Testis (tissue), 3 donors: ENCODE data around the gene IL34. TPM values are rescaled to one million over a fixed set of nuclear protein-coding genes. Genes with fewer than 3 reads are reported as not detected.
A peak's percentile ranks its signal among the peaks of the same experiment; 100 is the strongest.

Experiments used
- DNase-seq: peaks from one replicate; pipeline ENCODE4 v3.0.0-alpha.2; 2019
- H3K27ac ChIP-seq, 2 donors: fragments of 200-600 bp; sonication (generic); one replicate each; pipeline ENCODE4 v1.5.1; 2019
- H3K27me3 ChIP-seq: fragments of 200-600 bp; sonication (generic); one replicate; pipeline ENCODE4 v1.5.1; 2019
- H3K36me3 ChIP-seq: fragments of 200-600 bp; sonication (generic); one replicate; pipeline ENCODE4 v1.5.1; 2017; ENCODE audit warnings: low read depth; ENCODE audit errors: missing control alignments
- H3K4me1 ChIP-seq: fragments of 200-600 bp; sonication (generic); one replicate; pipeline ENCODE4 v1.5.1; 2019
- H3K4me3 ChIP-seq, 2 donors: fragments of 200-600 bp; sonication (generic); one replicate each; pipeline ENCODE4 v1.5.1; 2017 to 2019
- H3K9me3 ChIP-seq: fragments of 200-600 bp; sonication (generic); one replicate; pipeline ENCODE4 v1.5.1; 2017
- POLR2A ChIP-seq: fragments of 450-650 bp; IDR thresholded peaks from one replicate; pipeline ENCODE4 v1.6.1; 2017; ENCODE audit warnings: antibody characterized with exemption, mild to moderate bottlenecking, moderate library complexity
- WGBS, 2 donors: methylation state at CpG; one replicate each; pipeline ENCODE4 v1.1.5; 2018; 5-methylcytosine and 5-hydroxymethylcytosine counted together
- intact Hi-C: fragments of 100-400 bp; cut with DNase I; formaldehyde crosslinking; loops from one replicate; pipeline ENCODE4 v1.15.1; 2023; ENCODE audit warnings: low total_unique reads
- polyA plus RNA-seq: library from polyadenylated mRNA; stranded (reverse); fragments of 350-450 nt; fragmentation: Illumina TruSeq; extraction: RNeasy Lipid Tissue Mini Kit (QIAGEN cat#74804); gene quantifications from one replicate; pipeline ENCODE4 v1.2.3, GENCODE V29; 2014; ENCODE audit warnings: low read depth, low replicate concordance; ENCODE audit not compliant: insufficient read depth
- total RNA-seq, 2 donors: library from RNA; depleted of rRNA; stranded (reverse); fragments of >200 nt; gene quantifications; one replicate each; pipeline ENCODE4 v1.2.3, GENCODE V29; 2016
- TF ChIP-seq, protein P1 (sequence below), 3 experiments: fragments of 450-650 bp in 2 of 3; fragments of 200-600 bp in 1 of 3; sonication (generic) in 1 of 3; IDR thresholded peaks; one replicate each; pipeline ENCODE4 v1.5.1; 2016 to 2019; ENCODE audit warnings: antibody characterized with exemption in 3 of 3, mild to moderate bottlenecking in 2 of 3, moderate library complexity in 1 of 3

The IL34 gene
- total and polyA plus RNA-seq, 3 donors from 2014 or later: 5.4 to 11.9 (median 7.9) TPM

- TF ChIP-seq, protein P1, sequence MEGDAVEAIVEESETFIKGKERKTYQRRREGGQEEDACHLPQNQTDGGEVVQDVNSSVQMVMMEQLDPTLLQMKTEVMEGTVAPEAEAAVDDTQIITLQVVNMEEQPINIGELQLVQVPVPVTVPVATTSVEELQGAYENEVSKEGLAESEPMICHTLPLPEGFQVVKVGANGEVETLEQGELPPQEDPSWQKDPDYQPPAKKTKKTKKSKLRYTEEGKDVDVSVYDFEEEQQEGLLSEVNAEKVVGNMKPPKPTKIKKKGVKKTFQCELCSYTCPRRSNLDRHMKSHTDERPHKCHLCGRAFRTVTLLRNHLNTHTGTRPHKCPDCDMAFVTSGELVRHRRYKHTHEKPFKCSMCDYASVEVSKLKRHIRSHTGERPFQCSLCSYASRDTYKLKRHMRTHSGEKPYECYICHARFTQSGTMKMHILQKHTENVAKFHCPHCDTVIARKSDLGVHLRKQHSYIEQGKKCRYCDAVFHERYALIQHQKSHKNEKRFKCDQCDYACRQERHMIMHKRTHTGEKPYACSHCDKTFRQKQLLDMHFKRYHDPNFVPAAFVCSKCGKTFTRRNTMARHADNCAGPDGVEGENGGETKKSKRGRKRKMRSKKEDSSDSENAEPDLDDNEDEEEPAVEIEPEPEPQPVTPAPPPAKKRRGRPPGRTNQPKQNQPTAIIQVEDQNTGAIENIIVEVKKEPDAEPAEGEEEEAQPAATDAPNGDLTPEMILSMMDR (IDR thresholded peaks at IDR 0.05): no peak
- no peak for TF ChIP-seq POLR2A
- no peaks in the 10 kb centered on the region for H3K36me3 ChIP-seq
- no peak for DNase-seq
- H3K4me1 ChIP-seq: peaks cover 37% of the 10 kb centered on the region
- 81 to 82% methylated on average over 6 to 14 of the region's 14 CpGs for WGBS, 2 donors
- H3K4me3 ChIP-seq: no peak overlapping the region
- intact Hi-C loops: no loop called here
- no peaks in the 10 kb centered on the region for H3K27me3 ChIP-seq
- H3K9me3 ChIP-seq: no peaks in the 10 kb centered on the region
- H3K27ac ChIP-seq: no peak overlapping the region
Measured at GRCh38 chr16:70682239-70683145, 36.1 kb downstream of the IL34 start.

DNA sequence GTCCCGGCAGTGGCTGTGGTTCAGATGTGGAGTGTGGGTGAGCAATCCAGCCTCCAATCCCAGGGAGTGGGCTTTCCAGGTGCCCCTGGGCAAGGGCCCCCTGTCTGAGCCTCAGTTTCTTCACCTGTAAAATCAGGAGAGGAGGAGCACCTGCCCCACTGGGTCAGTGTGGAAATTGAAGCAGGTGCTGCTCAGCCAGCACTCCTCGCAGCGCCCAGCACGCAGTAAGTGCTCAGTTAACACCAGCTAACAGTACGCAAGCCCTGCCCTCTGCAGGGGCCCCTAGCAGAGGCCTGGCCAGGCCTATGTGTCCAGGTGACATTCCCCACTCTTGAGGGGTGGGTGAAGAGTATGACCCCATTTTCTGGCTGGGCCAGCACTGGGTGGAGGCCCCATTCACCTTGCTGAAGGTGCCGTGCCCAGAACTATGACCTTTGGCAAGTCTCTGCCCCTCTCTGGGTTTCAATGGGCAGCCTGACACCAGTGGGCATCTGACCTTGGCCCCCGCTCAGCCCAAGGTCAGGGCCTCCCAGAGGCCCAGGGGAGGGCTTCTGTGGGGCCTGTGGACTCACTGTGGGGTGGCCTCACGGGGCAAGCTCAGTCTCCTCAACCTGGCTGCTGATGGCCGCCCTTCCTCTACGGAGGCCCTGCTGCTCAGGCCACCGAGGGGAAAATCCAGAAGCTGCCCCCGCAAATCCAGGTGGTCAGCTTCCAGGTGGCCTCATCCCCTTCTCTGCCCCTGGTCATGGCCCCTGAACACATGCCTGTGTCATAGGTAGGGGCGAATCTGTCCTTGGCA is 37.0 kb downstream of the IL34 start:
- no peak for DNase-seq
- intact Hi-C loops: no loop called here
- WGBS, 2 donors: 88 to 90% methylated on average over 3 to 13 of the region's 13 CpGs
- TF ChIP-seq, protein P1 (IDR thresholded peaks at IDR 0.05): no peak
- TF ChIP-seq POLR2A: no peak
- Histone ChIP-seq H3K4me1 (peaks cover 38% of the 10 kb centered on the region), H3K27me3 (no peaks in the 10 kb centered on the region), H3K9me3 (no peaks in the 10 kb centered on the region), H3K36me3 (no peaks in the 10 kb centered on the region), H3K27ac (no peak overlapping the region), H3K4me3 (no peak overlapping the region)

GRCh38 chr16:70684146-70685060 is 38.0 kb downstream of the IL34 start:
- TF ChIP-seq, protein P1 (IDR thresholded peaks at IDR 0.05): no peak
- no peak for TF ChIP-seq POLR2A
- no peaks in the 10 kb centered on the region for H3K27me3 ChIP-seq
- H3K4me3 ChIP-seq: peak overlapping the region in 1 of 2 donors; percentile 39
- H3K36me3 ChIP-seq: no peaks in the 10 kb centered on the region
- WGBS, 2 donors: 61 to 70% methylated on average over 13 to 14 of the region's 14 CpGs
- H3K4me1 ChIP-seq: peaks cover 46% of the 10 kb centered on the region
- H3K9me3 ChIP-seq: no peaks in the 10 kb centered on the region
- intact Hi-C loops: no loop called here
- DNase-seq: no peak
- no peak overlapping the region for H3K27ac ChIP-seq

DNA sequence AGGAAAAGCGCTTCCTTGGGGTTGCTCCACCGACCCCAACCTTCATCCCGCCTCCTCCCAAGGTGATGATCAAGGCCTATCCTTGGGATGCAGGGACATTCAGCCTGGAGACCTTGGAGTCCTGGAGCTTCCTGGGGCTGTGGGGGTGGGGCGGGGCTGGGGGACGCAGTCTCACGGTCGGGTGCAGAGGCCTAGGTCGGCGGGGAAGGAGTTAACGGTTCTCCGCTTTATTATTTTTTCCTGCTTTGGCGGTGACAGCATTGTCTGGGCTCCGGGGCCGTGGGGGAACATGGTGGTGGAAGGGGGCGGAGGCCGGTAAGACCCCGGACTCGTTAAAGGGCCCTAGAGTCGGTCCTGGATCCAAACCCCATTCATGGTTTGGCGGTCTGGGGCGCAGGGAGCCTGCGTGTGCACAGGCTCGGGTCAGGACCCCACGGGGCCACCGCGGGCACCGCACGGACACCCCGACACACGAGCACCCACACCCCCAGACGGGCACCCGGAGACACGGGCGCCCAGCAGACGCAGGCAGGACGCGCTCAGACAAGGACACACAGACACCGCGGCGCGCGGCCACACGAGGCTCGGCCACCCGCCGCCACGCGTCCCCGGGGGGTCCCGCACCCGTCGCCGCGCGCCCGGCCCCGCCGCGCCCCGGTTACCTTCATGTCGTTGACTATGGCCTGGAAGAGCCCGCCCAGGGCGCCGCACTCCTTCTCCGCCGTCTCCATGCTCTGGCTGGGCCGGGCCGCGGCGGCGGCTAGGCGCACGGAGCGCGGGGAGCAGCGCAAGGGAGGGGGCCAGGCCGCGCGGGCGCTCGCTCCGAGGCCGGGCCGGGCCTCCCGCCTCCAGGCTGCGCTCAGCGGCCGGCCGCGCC is 38.9 kb downstream of the IL34 start:
- Histone ChIP-seq H3K9me3 (no peaks in the 10 kb centered on the region), H3K27me3 (no peaks in the 10 kb centered on the region), H3K4me1 (peaks cover 46% of the 10 kb centered on the region), H3K27ac (peak overlapping the region in 1 of 2 donors; percentile 45), H3K4me3 (peak overlapping the region; percentile 39 to 61), H3K36me3 (no peaks in the 10 kb centered on the region)
- TF ChIP-seq POLR2A: no peak
- TF ChIP-seq, protein P1 (IDR thresholded peaks at IDR 0.05): no peak
- intact Hi-C loops: no loop called here
- WGBS, 2 donors: 3 to 16% methylated on average over 11 to 35 of the region's 90 CpGs
- no peak for DNase-seq
